Neural cell (in vitro differentiated cells): Measurements from ENCODE around the gene C19orf44. TPM values are rescaled to one million over a fixed set of nuclear protein-coding genes. Genes with fewer than 3 reads are reported as not detected.
"Not testable (repeated sequence)": the region's sequence is repeated elsewhere in the genome, so short reads cannot be mapped to it uniquely, and the experiment has no call there.

ENCODE experiments used
- H2AFZ ChIP-seq: fragments of 200-600, 300-800 bp; sonication (generic), shearing (Covaris generic); 2 replicates; pipeline ENCODE4 v1.6.0; 2014; ENCODE audit warnings: low read depth, mild to moderate bottlenecking, antibody characterized with exemption, low read length, moderate library complexity
- H3F3A ChIP-seq: fragments of 200-600 bp; shearing (Covaris generic); 2 replicates; pipeline ENCODE4 v1.6.1; 2016; ENCODE audit warnings: mild to moderate bottlenecking, moderate library complexity, mixed read lengths, antibody characterized with exemption, low read length; ENCODE audit not compliant: insufficient read depth, poor library complexity, severe bottlenecking
- H3K27ac ChIP-seq: fragments of 200-600, 300-800 bp; sonication (generic), shearing (Covaris generic); 2 replicates; pipeline ENCODE4 v1.5.1; 2014; ENCODE audit warnings: mild to moderate bottlenecking, low read length, moderate library complexity
- H3K27me3 ChIP-seq: fragments of 300-800, 200-600 bp; sonication (generic), shearing (Covaris generic); 2 replicates; pipeline ENCODE4 v1.6.0; 2014; ENCODE audit warnings: mild to moderate bottlenecking, low read depth, low read length, moderate library complexity; ENCODE audit not compliant: insufficient read depth
- H3K36me3 ChIP-seq: fragments of 300-800, 200-600 bp; sonication (generic), shearing (Covaris generic); 2 replicates; pipeline ENCODE4 v1.5.1; 2014; ENCODE audit warnings: mild to moderate bottlenecking, antibody characterized with exemption, low read length, moderate library complexity; ENCODE audit not compliant: insufficient read depth
- H3K4me2 ChIP-seq: fragments of 300-800, 200-600 bp; sonication (generic), shearing (Covaris generic); 2 replicates; pipeline ENCODE4 v1.6.0; 2014; ENCODE audit warnings: mild to moderate bottlenecking, low read length
- H3K4me3 ChIP-seq: fragments of 300-800, 200-600 bp; sonication (generic), shearing (Covaris generic); 2 replicates; pipeline ENCODE4 v1.5.1; 2014; ENCODE audit warnings: mild to moderate bottlenecking, low read length, moderate library complexity
- H3K79me2 ChIP-seq: fragments of 200-600 bp; shearing (Covaris generic); replicated peaks from 2 replicates; pipeline ENCODE4 v1.6.0; 2014; ENCODE audit warnings: mild to moderate bottlenecking, low read length, moderate library complexity; ENCODE audit not compliant: insufficient read depth
- H3K9ac ChIP-seq: fragments of 300-800, 200-600 bp; sonication (generic), shearing (Covaris generic); 2 replicates; pipeline ENCODE4 v1.6.1; 2016; ENCODE audit warnings: mild to moderate bottlenecking, low read length, mixed read lengths
- H3K9me2 ChIP-seq: fragments of 200-600 bp; shearing (Covaris generic); 2 replicates; pipeline ENCODE4 v1.6.1; 2016; ENCODE audit warnings: mild to moderate bottlenecking, low read length, mixed read lengths; ENCODE audit not compliant: insufficient read depth
- H3K9me3 ChIP-seq: fragments of 200-600, 300-800 bp; sonication (generic), shearing (Covaris generic); 2 replicates; pipeline ENCODE4 v1.6.1; 2016; ENCODE audit warnings: mild to moderate bottlenecking, mixed run types, low read length, moderate library complexity, mixed read lengths
- H4K20me1 ChIP-seq: fragments of 200-600 bp; shearing (Covaris generic); 2 replicates; pipeline ENCODE4 v1.6.1; 2016; ENCODE audit warnings: mild to moderate bottlenecking, mixed run types; ENCODE audit not compliant: insufficient read depth
- CTCF ChIP-seq: fragments of 450-650 bp; IDR thresholded peaks from 2 replicates; pipeline ENCODE4 v1.5.1; 2014; ENCODE audit warnings: antibody characterized with exemption, mild to moderate bottlenecking, moderate library complexity; ENCODE audit not compliant: poor library complexity, severe bottlenecking
- EP300 ChIP-seq: fragments of 450-650 bp; conservative IDR thresholded peaks from 2 replicates; pipeline ENCODE4 v1.6.1; 2014; ENCODE audit warnings: antibody characterized with exemption, mild to moderate bottlenecking, moderate library complexity; ENCODE audit not compliant: poor library complexity, severe bottlenecking
- EZH2 ChIP-seq: fragments of 200-600, 300-800 bp; shearing (Covaris generic), sonication (generic); IDR thresholded peaks from 2 replicates; pipeline ENCODE4 v1.6.1; 2014; ENCODE audit warnings: antibody characterized with exemption, low read length, borderline replicate concordance, mild to moderate bottlenecking; ENCODE audit not compliant: insufficient read depth, poor library complexity, severe bottlenecking
- MXI1 ChIP-seq: fragments of 450-650 bp; conservative IDR thresholded peaks from 2 replicates; pipeline ENCODE4 v1.6.1; 2014; ENCODE audit warnings: antibody characterized with exemption, mild to moderate bottlenecking; ENCODE audit not compliant: poor library complexity, severe bottlenecking
- POLR2AphosphoS5 ChIP-seq: IDR thresholded peaks from 2 replicates; pipeline ENCODE4 v1.6.1; 2012
- RAD21 ChIP-seq: fragments of 450-650 bp; conservative IDR thresholded peaks from 2 replicates; pipeline ENCODE4 v1.6.1; 2014; ENCODE audit warnings: antibody characterized with exemption, mild to moderate bottlenecking, moderate library complexity
- REST ChIP-seq: IDR thresholded peaks from 2 replicates; pipeline ENCODE4 v1.6.1; 2012; ENCODE audit warnings: borderline replicate concordance
- SMC3 ChIP-seq: fragments of 450-650 bp; conservative IDR thresholded peaks from 2 replicates; pipeline ENCODE4 v1.6.1; 2014; ENCODE audit warnings: antibody characterized with exemption, mild to moderate bottlenecking, moderate library complexity; ENCODE audit not compliant: poor library complexity
- TAF1 ChIP-seq: IDR thresholded peaks from 2 replicates; pipeline ENCODE4 v1.6.1; 2012; ENCODE audit warnings: low read depth
- polyA plus RNA-seq: library from polyadenylated mRNA; depleted of rRNA; stranded (reverse); fragments of >200 nt; gene quantifications from 2 replicates; pipeline ENCODE4 v1.2.3, GENCODE V29; 2014

The C19orf44 gene
- polyA plus RNA-seq, 1 donor from 2014 or later, result 9.9 TPM

- not testable (repeated sequence) for H2AFZ ChIP-seq, H4K20me1 ChIP-seq, H3K4me2 ChIP-seq, H3K9me2 ChIP-seq, H3K27ac ChIP-seq, H3K9ac ChIP-seq, H3K9me3 ChIP-seq, H3K36me3 ChIP-seq, H3F3A ChIP-seq, H3K27me3 ChIP-seq
- H3K79me2 ChIP-seq, result peaks cover 42% of the 10 kb centered on the region
- H3K4me3 ChIP-seq, result peak overlapping the region; percentile 77
These were observed 47.5 kb downstream of the C19orf44 start for GRCh38 chr19:16543734-16544133.

- Histone ChIP-seq H3K27ac (no peak overlapping the region), H3K79me2 (peaks cover 38% of the 10 kb centered on the region), H3K4me2 (no peak overlapping the region), H3K4me3 (no peak overlapping the region), H3K36me3 (no peaks in the 10 kb centered on the region), H4K20me1 (no peaks in the 10 kb centered on the region), H3F3A (no peaks in the 10 kb centered on the region), H3K27me3 (no peaks in the 10 kb centered on the region), H3K9ac (no peak overlapping the region), H2AFZ (no peak overlapping the region), H3K9me3 (no peaks in the 10 kb centered on the region), H3K9me2 (no peaks in the 10 kb centered on the region)
- TF ChIP-seq RAD21, result no peak
- no peak for TF ChIP-seq EZH2
- no peak for TF ChIP-seq TAF1
- no peak for TF ChIP-seq EP300
- no peak for TF ChIP-seq POLR2AphosphoS5
- no peak for TF ChIP-seq SMC3
- no peak for TF ChIP-seq REST
- no peak for TF ChIP-seq CTCF
- TF ChIP-seq MXI1, result no peak
These were observed 48.5 kb downstream of the C19orf44 start for GRCh38 chr19:16544473-16545231.
